ENCODE data around the gene GALNT10. TPM values are rescaled to one million over a fixed set of nuclear protein-coding genes. Genes with fewer than 3 reads are reported as not detected.

Gene GALNT10
- total RNA-seq, 1 donor from 2014 or later = 11.5 TPM

GRCh38 chr5:154178661-154179060 is 11.9 kb upstream of the GALNT10 start:
- H3K27ac ChIP-seq = no peak overlapping the region
- H3K4me3 ChIP-seq = no peak overlapping the region
- DNase-seq (ENCODE audit: extremely low spot score in 2 of 2) = no peak
- TF ChIP-seq CTCF (IDR thresholded peaks at IDR 0.05) (no peak), POLR2AphosphoS5 (IDR thresholded peaks at IDR 0.05; ENCODE audit: insufficient read depth in 1 of 2, low read depth in 1 of 2) (no peak), POLR2A (IDR thresholded peaks at IDR 0.05) (no peak)
- no peaks in the 10 kb centered on the region for H3K9me3 ChIP-seq
- intact Hi-C loops (cut with DNase I) = loop anchor here (5.0 kb wide), 1 partner anchor 96 kb away; no protein-coding TSS in a partner anchor
- no peaks in the 10 kb centered on the region for H3K27me3 ChIP-seq
- H3K4me1 ChIP-seq = peaks cover 4% of the 10 kb centered on the region
- H3K36me3 ChIP-seq = no peaks in the 10 kb centered on the region

- no peaks in the 10 kb centered on the region for H3K36me3 ChIP-seq
- no peak for DNase-seq (ENCODE audit: extremely low spot score in 2 of 2)
- intact Hi-C loops (cut with DNase I) = loop anchor here (5.0 kb wide), 2 partner anchors 98 to 108 kb away; no protein-coding TSS in a partner anchor
- H3K9me3 ChIP-seq = no peaks in the 10 kb centered on the region
- no peak overlapping the region for H3K27ac ChIP-seq
- peaks cover 4% of the 10 kb centered on the region for H3K4me1 ChIP-seq
- H3K4me3 ChIP-seq = no peak overlapping the region
- no peaks in the 10 kb centered on the region for H3K27me3 ChIP-seq
- TF ChIP-seq CTCF (IDR thresholded peaks at IDR 0.05) = peak in 2 of 3 experiments; percentile 57 to 78
- TF ChIP-seq POLR2AphosphoS5 (IDR thresholded peaks at IDR 0.05; ENCODE audit: insufficient read depth in 1 of 2, low read depth in 1 of 2) = no peak
Measured at GRCh38 chr5:154179846-154180710, 10.5 kb upstream of the GALNT10 start.

GRCh38 chr5:154181161-154181560 is 9.4 kb upstream of the GALNT10 start:
- no peak for TF ChIP-seq POLR2A (IDR thresholded peaks at IDR 0.05)
- TF ChIP-seq CTCF (IDR thresholded peaks at IDR 0.05) = no peak
- TF ChIP-seq POLR2AphosphoS5 (IDR thresholded peaks at IDR 0.05; ENCODE audit: insufficient read depth in 1 of 2, low read depth in 1 of 2) = no peak
- Histone ChIP-seq H3K9me3 (no peaks in the 10 kb centered on the region), H3K27me3 (no peaks in the 10 kb centered on the region), H3K27ac (no peak overlapping the region), H3K36me3 (no peaks in the 10 kb centered on the region), H3K4me1 (peaks cover 4% of the 10 kb centered on the region), H3K4me3 (no peak overlapping the region)
- intact Hi-C loops (cut with DNase I) = loop anchor here (5.0 kb wide), 1 partner anchor 109 kb away; no protein-coding TSS in a partner anchor
- DNase-seq (ENCODE audit: extremely low spot score in 2 of 2) = no peak

- Histone ChIP-seq H3K27ac (peak overlapping the region; percentile 80), H3K4me1 (peaks cover 38% of the 10 kb centered on the region), H3K27me3 (no peaks in the 10 kb centered on the region), H3K9me3 (no peaks in the 10 kb centered on the region), H3K4me3 (peak overlapping the region; percentile 88), H3K36me3 (no peaks in the 10 kb centered on the region)
- DNase-seq (ENCODE audit: extremely low spot score in 2 of 2) = no peak
- TF ChIP-seq POLR2AphosphoS5 (IDR thresholded peaks at IDR 0.05; ENCODE audit: insufficient read depth in 1 of 2, low read depth in 1 of 2) (no peak), POLR2A (IDR thresholded peaks at IDR 0.05) (no peak), CTCF (IDR thresholded peaks at IDR 0.05) (no peak)
- intact Hi-C loops (cut with DNase I) = no loop called here
Measured at GRCh38 chr5:154189256-154189818, 1.2 kb upstream of the GALNT10 start.
